ENCODE results near the gene SPHK2. TPM values are rescaled to one million over a fixed set of nuclear protein-coding genes. Genes with fewer than 3 reads are reported as not detected.

Gene SPHK2
- 10 to 100 TPM; 17.1 to 45.4 (median 31.4) TPM for total RNA-seq

GRCh38 chr19:48618916-48619691, at the start of gene SPHK2, which contains the start of gene RPL18:
Gene SPHK2 (plus strand): TSS chr19:48619506. CDS start chr19:48620515, 1,009 bp downstream.
Gene RPL18 (minus strand): TSS chr19:48619178. CDS start chr19:48619143, 35 bp downstream.
- WGBS, 2 donors, result 0 to 1% methylated on average over 8 to 63 of the region's 69 CpGs
- H3K9me3 ChIP-seq, result no peaks in the 10 kb centered on the region
- peaks cover 25 to 26% of the 10 kb centered on the region in 2 donors for H3K36me3 ChIP-seq
- TF ChIP-seq POLR2A (IDR thresholded peaks at IDR 0.05) (peak in 1 of 2 donors; percentile 84), CTCF (IDR thresholded peaks at IDR 0.05) (no peak)
- H3K27me3 ChIP-seq, result no peaks in the 10 kb centered on the region
- DNase-seq, result peak; percentile 98 to 99
- H3K27ac ChIP-seq, result peak within 1 kb of the TSS; percentile 91 to 99 (median 97)
- peak within 1 kb of the TSS; percentile 58 to 88 (median 81) for H3K4me3 ChIP-seq (replicated peaks in 1 of 3)
- H3K4me1 ChIP-seq, result peaks cover 21 to 35% of the 10 kb centered on the region in 2 donors
- intact Hi-C loops (cut with DNase I), result no loop called here

GRCh38 chr19:48569814-48570213, 49.5 kb upstream of the SPHK2 start:
- H3K36me3 ChIP-seq, result no peaks in the 10 kb centered on the region
- 55 to 59% methylated on average over 11 of the region's 11 CpGs for WGBS, 2 donors
- no peak overlapping the region for H3K4me3 ChIP-seq (replicated peaks in 1 of 3)
- TF ChIP-seq POLR2A (IDR thresholded peaks at IDR 0.05) (no peak), CTCF (IDR thresholded peaks at IDR 0.05) (no peak)
- no peaks in the 10 kb centered on the region for H3K27me3 ChIP-seq
- peaks cover 20 to 35% of the 10 kb centered on the region in 2 donors for H3K4me1 ChIP-seq
- H3K27ac ChIP-seq, result no peak overlapping the region
- intact Hi-C loops (cut with DNase I), result no loop called here
- no peak for DNase-seq
- H3K9me3 ChIP-seq, result no peaks in the 10 kb centered on the region

DNA sequence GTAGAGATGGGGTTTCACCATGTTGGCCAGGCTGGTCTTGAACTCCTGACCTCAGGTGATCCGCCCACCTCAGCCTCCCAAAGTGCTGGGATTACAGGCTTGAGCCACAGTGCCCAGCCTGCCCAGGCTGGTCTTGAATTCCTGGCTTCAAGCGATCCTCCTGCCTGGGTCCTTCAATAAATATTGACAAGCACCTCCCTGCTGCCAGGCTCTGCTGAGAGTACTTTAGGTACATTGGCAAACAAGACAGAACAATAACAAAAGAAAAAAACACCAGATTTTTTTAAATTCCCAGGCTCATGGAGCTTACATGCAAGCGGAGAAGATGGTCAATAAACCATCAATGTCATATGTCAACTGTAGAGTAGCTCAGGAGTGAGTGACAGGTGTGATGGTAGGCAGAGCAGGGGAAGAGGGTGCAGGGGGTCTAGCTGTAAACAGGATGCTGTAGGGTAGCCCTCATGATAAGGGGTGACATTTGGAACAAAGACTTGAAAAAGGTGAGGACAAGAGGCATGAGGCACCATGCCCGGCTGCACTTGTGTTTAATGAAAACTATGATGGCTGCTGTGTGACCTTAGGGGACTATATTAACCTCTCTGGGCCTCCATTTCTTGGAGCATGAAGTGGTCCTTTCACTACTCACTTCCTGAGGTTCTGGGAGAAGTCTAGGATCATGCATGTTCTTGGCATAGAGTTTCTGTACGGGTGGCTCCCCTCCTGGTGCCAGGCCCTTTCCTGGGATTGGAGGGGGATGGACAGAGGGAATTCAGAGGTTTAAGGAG, 47.7 kb upstream of the SPHK2 start:
- H3K4me3 ChIP-seq (replicated peaks in 1 of 3), result no peak overlapping the region
- no peaks in the 10 kb centered on the region for H3K9me3 ChIP-seq
- H3K36me3 ChIP-seq, result no peaks in the 10 kb centered on the region
- peaks cover 20 to 33% of the 10 kb centered on the region in 2 donors for H3K4me1 ChIP-seq
- DNase-seq, result peak; percentile 76 to 89
- no peak for TF ChIP-seq POLR2A (IDR thresholded peaks at IDR 0.05)
- TF ChIP-seq CTCF (IDR thresholded peaks at IDR 0.05), result no peak
- H3K27me3 ChIP-seq, result no peaks in the 10 kb centered on the region
- 41 to 67% methylated on average over 5 of the region's 5 CpGs for WGBS, 2 donors
- intact Hi-C loops (cut with DNase I), result no loop called here
- peak overlapping the region; percentile 53 to 71 (median 62) for H3K27ac ChIP-seq

- no peaks in the 10 kb centered on the region for H3K27me3 ChIP-seq
- 55 to 79% methylated on average over 12 of the region's 12 CpGs for WGBS, 2 donors
- H3K4me3 ChIP-seq (replicated peaks in 1 of 3), result no peak overlapping the region
- peaks cover 9 to 17% of the 10 kb centered on the region in 2 donors for H3K4me1 ChIP-seq
- no peaks in the 10 kb centered on the region for H3K36me3 ChIP-seq
- H3K27ac ChIP-seq, result peak overlapping the region in 2 of 3 donors; percentile 58 to 69
- TF ChIP-seq CTCF (IDR thresholded peaks at IDR 0.05) (no peak), POLR2A (IDR thresholded peaks at IDR 0.05) (no peak)
- DNase-seq, result peak in 1 of 2 donors; percentile 67
- intact Hi-C loops (cut with DNase I), result no loop called here
- no peaks in the 10 kb centered on the region for H3K9me3 ChIP-seq
Observed at GRCh38 chr19:48573163-48573505, 46.2 kb upstream of the SPHK2 start.
